Measurements from ENCODE around the gene CDON. TPM values are rescaled to one million over a fixed set of nuclear protein-coding genes. Genes with fewer than 3 reads are reported as not detected.

CDON gene
- total RNA-seq, 1 donor from 2014 or later, result 19.9 TPM

DNA sequence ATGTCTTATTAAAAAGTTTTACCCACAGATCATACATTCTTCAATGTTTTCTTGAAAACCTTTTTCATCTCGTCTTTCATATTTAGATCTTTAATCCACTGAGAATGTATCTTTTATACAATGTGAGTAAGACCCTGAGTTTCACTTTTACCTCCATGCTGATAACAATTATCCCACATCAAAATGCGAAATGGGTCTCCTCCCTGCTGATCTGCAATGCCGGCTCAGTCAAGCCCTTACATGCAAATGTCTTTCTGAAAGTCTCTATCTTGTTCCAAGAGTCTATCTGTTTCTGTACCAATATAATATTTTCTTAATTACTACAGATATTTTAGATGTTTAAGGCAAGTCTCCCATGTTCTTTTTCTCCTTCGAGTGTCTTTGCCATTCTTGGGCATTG is 50.9 kb downstream of the CDON start:
- Mint-ChIP-seq H3K27ac (ENCODE audit: unreplicated experiment) (no peak overlapping the region), H3K9me3 (ENCODE audit: low read depth) (no peaks in the 10 kb centered on the region), H3K27me3 (ENCODE audit: low read depth) (no peaks in the 10 kb centered on the region), H3K4me1 (ENCODE audit: low read depth) (peaks cover 15% of the 10 kb centered on the region), H3K36me3 (ENCODE audit: low read depth) (peaks cover 10% of the 10 kb centered on the region), H3K4me3 (ENCODE audit: unreplicated experiment) (no peak overlapping the region)
- DNase-seq (ENCODE audit: low spot score), result no peak
- TF ChIP-seq CTCF (IDR thresholded peaks at IDR 0.05), result no peak

- H3K27ac Mint-ChIP-seq (ENCODE audit: unreplicated experiment), result no peak overlapping the region
- DNase-seq (ENCODE audit: low spot score), result no peak
- H3K9me3 Mint-ChIP-seq (ENCODE audit: low read depth), result no peaks in the 10 kb centered on the region
- no peak overlapping the region for H3K4me3 Mint-ChIP-seq (ENCODE audit: unreplicated experiment)
- H3K36me3 Mint-ChIP-seq (ENCODE audit: low read depth), result peaks cover 8% of the 10 kb centered on the region
- TF ChIP-seq CTCF (IDR thresholded peaks at IDR 0.05), result no peak
- H3K27me3 Mint-ChIP-seq (ENCODE audit: low read depth), result no peaks in the 10 kb centered on the region
- H3K4me1 Mint-ChIP-seq (ENCODE audit: low read depth), result peaks cover 19% of the 10 kb centered on the region
Measured at GRCh38 chr11:126011265-126011664, 51.4 kb downstream of the CDON start.

- DNase-seq (ENCODE audit: low spot score), result no peak
- Mint-ChIP-seq H3K36me3 (ENCODE audit: low read depth) (peaks cover 6% of the 10 kb centered on the region), H3K4me3 (ENCODE audit: unreplicated experiment) (no peak overlapping the region), H3K27me3 (ENCODE audit: low read depth) (no peaks in the 10 kb centered on the region), H3K9me3 (ENCODE audit: low read depth) (no peaks in the 10 kb centered on the region), H3K4me1 (ENCODE audit: low read depth) (peaks cover 19% of the 10 kb centered on the region), H3K27ac (ENCODE audit: unreplicated experiment) (no peak overlapping the region)
- TF ChIP-seq CTCF (IDR thresholded peaks at IDR 0.05), result no peak
Measured at GRCh38 chr11:126008956-126009355, 53.7 kb downstream of the CDON start.

GRCh38 chr11:126007238-126007637 is 55.4 kb downstream of the CDON start:
- no peak for TF ChIP-seq CTCF (IDR thresholded peaks at IDR 0.05)
- no peaks in the 10 kb centered on the region for H3K9me3 Mint-ChIP-seq (ENCODE audit: low read depth)
- H3K36me3 Mint-ChIP-seq (ENCODE audit: low read depth), result peaks cover 17% of the 10 kb centered on the region
- no peak overlapping the region for H3K4me3 Mint-ChIP-seq (ENCODE audit: unreplicated experiment)
- no peak for DNase-seq (ENCODE audit: low spot score)
- H3K27me3 Mint-ChIP-seq (ENCODE audit: low read depth), result no peaks in the 10 kb centered on the region
- peak overlapping the region; percentile 46 for H3K27ac Mint-ChIP-seq (ENCODE audit: unreplicated experiment)
- H3K4me1 Mint-ChIP-seq (ENCODE audit: low read depth), result peaks cover 19% of the 10 kb centered on the region

DNA sequence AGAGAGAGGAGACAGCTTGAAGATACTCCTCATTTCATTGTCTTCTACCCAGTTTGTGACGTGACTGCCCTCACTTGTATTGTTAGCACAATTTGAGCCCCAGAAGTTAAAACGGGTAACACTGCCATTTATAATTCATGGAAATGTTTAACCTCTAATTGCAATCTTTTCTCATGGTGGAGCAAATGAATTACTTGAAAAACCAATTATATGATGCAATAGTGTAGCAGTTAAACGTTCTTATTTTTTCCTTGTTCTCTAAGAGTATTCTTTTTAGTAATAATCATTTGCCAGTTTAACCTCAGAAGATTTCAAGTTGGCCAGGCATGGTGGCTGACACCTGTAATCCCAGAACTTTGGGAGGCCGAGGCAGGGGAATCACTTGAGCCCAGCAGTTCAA is 56.6 kb downstream of the CDON start:
- Mint-ChIP-seq H3K4me3 (ENCODE audit: unreplicated experiment) (no peak overlapping the region), H3K36me3 (ENCODE audit: low read depth) (peaks cover 20% of the 10 kb centered on the region), H3K9me3 (ENCODE audit: low read depth) (no peaks in the 10 kb centered on the region), H3K27ac (ENCODE audit: unreplicated experiment) (no peak overlapping the region), H3K4me1 (ENCODE audit: low read depth) (peaks cover 19% of the 10 kb centered on the region), H3K27me3 (ENCODE audit: low read depth) (no peaks in the 10 kb centered on the region)
- TF ChIP-seq CTCF (IDR thresholded peaks at IDR 0.05), result no peak
- no peak for DNase-seq (ENCODE audit: low spot score)
